K562 (cell line): ENCODE results near the gene PALM3. TPM values are rescaled to one million over a fixed set of nuclear protein-coding genes. Genes with fewer than 3 reads are reported as not detected.

Experiments used
- ZBTB2 ChIP-seq: fragments of 450-650 bp; IDR thresholded peaks from 2 replicates; pipeline ENCODE4 v1.6.1; 2016; ENCODE audit warnings: antibody characterized with exemption
- ZC3H4 ChIP-seq: sonication (generic); formaldehyde crosslinking; IDR thresholded peaks from 2 replicates; pipeline ENCODE4 v1.9.0; 2021; ENCODE audit warnings: missing genetic modification reagents, borderline replicate concordance
- ZMIZ1 ChIP-seq, 2 experiments: fragments of 150-350 bp in 1 of 2; IDR thresholded peaks; 2 replicates each; pipeline ENCODE4 v1.6.1; 2012 to 2016; ENCODE audit warnings: low read depth in 2 of 2, low read length in 2 of 2, mild to moderate bottlenecking in 1 of 2, moderate library complexity in 1 of 2
- polyA plus RNA-seq, 8 experiments: library from polyadenylated mRNA; depleted of rRNA in 4 of 8; stranded (reverse) in 5 of 8; unstranded in 3 of 8; fragments of >200 nt; fragmentation: Nextera tagmentation in 2 of 8; fragmentation: Illumina TruSeq in 1 of 8; extraction: Ambion mirVana in 2 of 8; extraction: Trizol in 1 of 8; gene quantifications; 2 replicates each; pipeline versions ENCODE4 v1.2.1 to v1.2.3, GENCODE V29; 2011 to 2014; ENCODE audit warnings: inconsistent platforms in 1 of 8, missing spikeins in 1 of 8
- total RNA-seq, 7 experiments: library from RNA; depleted of rRNA in 6 of 7; stranded (reverse); fragments of >200 nt in 6 of 7; fragmentation: Illumina TruSeq in 2 of 7; extraction: Trizol in 2 of 7; gene quantifications; 2 replicates each; pipeline versions ENCODE4 v1.2.1 to v1.2.3, GENCODE V29; 2011 to 2021; ENCODE audit warnings: low replicate concordance in 1 of 7

Gene PALM3
- total and polyA plus RNA-seq, 9 of the 15 experiments (the other 6 are each of a cell fraction or from before 2014, with no cell fraction given), result 0.07 to 9.3 (median 3.3) TPM

DNA sequence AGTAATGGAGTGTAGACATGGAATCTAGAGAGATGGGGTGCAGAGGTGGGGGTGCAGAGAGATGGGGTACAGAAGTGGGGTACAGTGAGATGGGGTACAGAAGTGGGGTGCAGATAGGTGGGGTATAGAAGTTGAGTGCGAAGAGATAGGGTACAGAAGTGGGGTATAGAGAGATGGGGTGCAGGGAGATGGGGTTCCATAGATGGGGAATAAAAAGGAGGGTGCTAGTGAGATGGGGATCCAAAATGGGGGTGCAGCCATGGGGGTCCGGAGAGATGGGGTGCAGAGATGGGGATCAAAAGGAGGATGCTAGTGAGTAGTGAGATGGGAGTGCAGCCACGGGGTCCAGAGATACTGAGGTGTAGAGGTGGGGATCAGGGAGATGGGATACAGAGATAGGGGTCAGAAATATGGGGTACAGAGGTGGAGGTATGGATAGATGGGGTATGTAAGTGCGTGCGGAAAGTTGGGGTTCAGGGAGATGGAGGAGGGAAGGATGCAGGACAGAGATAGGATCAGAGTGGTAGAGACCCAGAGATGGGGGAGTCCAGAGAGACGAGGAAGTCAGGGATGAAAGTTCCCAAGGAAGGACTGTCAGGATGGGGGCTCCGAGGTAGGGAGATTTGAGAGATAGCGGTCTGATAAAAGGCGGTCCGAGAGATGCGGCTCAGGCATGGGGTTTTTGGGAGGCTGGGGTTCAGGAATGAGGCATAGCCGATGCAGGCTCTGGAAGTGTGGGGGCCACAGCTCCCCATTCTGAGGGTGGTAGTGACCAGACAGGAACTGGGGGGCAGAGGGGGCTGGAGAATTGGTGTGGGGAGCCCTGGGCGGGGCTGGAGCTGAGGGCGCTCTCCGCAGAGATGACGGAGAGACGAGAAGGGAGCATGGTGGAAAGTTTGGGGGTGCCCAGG is 3.4 kb downstream of the PALM3 start (continued):
- TF ChIP-seq ZBTB2 (peak; percentile 73; the same call in 1 of the 2 replicates), ZC3H4 (CRISPR knock-in tag) (no peak), ZMIZ1 (IDR thresholded peaks at IDR 0.05; ENCODE audit: low read depth in 2 of 2, low read length in 2 of 2) (no peak)
